DMS114 treated with DMSO at 0.1 percent for 48 hours (cell line): Measurements from ENCODE around the gene ARHGAP27.
"Not testable (repeated sequence)": the region's sequence is repeated elsewhere in the genome, so short reads cannot be mapped to it uniquely, and the experiment has no call there.

Experiments
- DNase-seq: peaks from one replicate; lab custom pipeline; 2025; ENCODE audit not compliant: unreplicated experiment; lab: John Stamatoyannopoulos, UW

ARHGAP27 gene

GRCh38 chr17:45447650-45448049 is 15.0 kb upstream of the ARHGAP27 start:
- DNase-seq = not testable (repeated sequence)

- not testable (repeated sequence) for DNase-seq
These were observed 14.4 kb upstream of the ARHGAP27 start for GRCh38 chr17:45446872-45447625.

- not testable (repeated sequence) for DNase-seq
These were observed 13.5 kb upstream of the ARHGAP27 start for GRCh38 chr17:45445901-45446743.

- not testable (repeated sequence) for DNase-seq
These were observed 12.5 kb upstream of the ARHGAP27 start for GRCh38 chr17:45444856-45445820.

GRCh38 chr17:45444301-45444700 is 11.6 kb upstream of the ARHGAP27 start:
- DNase-seq = not testable (repeated sequence)

- not testable (repeated sequence) for DNase-seq
These were observed 10.9 kb upstream of the ARHGAP27 start for GRCh38 chr17:45443371-45444260.

GRCh38 chr17:45441526-45442310 is 9.0 kb upstream of the ARHGAP27 start:
- DNase-seq = no peak

- not testable (repeated sequence) for DNase-seq
These were observed 8.3 kb upstream of the ARHGAP27 start for GRCh38 chr17:45440839-45441515.

GRCh38 chr17:45440161-45440778 is 7.6 kb upstream of the ARHGAP27 start:
- no peak for DNase-seq

GRCh38 chr17:45438931-45439610 is 6.4 kb upstream of the ARHGAP27 start:
- no peak for DNase-seq

- no peak for DNase-seq
These were observed 5.0 kb upstream of the ARHGAP27 start for GRCh38 chr17:45437465-45438283.

- DNase-seq = no peak
These were observed 4.2 kb upstream of the ARHGAP27 start for GRCh38 chr17:45436625-45437464.

GRCh38 chr17:45436161-45436560 is 3.5 kb upstream of the ARHGAP27 start:
- no peak for DNase-seq

- DNase-seq = no peak
These were observed 2.8 kb upstream of the ARHGAP27 start for GRCh38 chr17:45435481-45435880.

- no peak for DNase-seq
These were observed 477 bp upstream of the ARHGAP27 start for GRCh38 chr17:45433159-45433535.
